GM23338 (cell line): ENCODE measurements around the gene WDR37. TPM values are rescaled to one million over a fixed set of nuclear protein-coding genes. Genes with fewer than 3 reads are reported as not detected.

Experiments
- ATAC-seq: fragments of 200-7000 bp; cut with Tn5 transposase; 3 replicates; pipeline ENCODE4 v1.9.1; 2020
- DNase-seq: peaks from one replicate; pipeline ENCODE4 v3.0.0-alpha.2; 2015; ENCODE audit warnings: low spot score
- H2AFZ ChIP-seq: fragments of 200-600 bp; sonication (generic); 2 replicates; pipeline ENCODE4 v1.8.0; 2016; ENCODE audit warnings: antibody characterized with exemption, mild to moderate bottlenecking, moderate library complexity
- H3F3A ChIP-seq: fragments of 200-600 bp; sonication (generic); replicated peaks from 2 replicates; pipeline ENCODE4 v1.8.0; 2017; ENCODE audit warnings: antibody characterized with exemption, mixed run types, low read depth
- H3K27ac ChIP-seq: fragments of 200-600 bp; sonication (generic); 2 replicates; pipeline ENCODE4 v1.6.1; 2016; ENCODE audit warnings: low read depth
- H3K27me3 ChIP-seq: fragments of 200-600 bp; sonication (generic); 2 replicates; pipeline ENCODE4 v1.8.0; 2016; ENCODE audit warnings: mild to moderate bottlenecking, mixed run types, moderate library complexity; ENCODE audit not compliant: insufficient read depth
- H3K36me3 ChIP-seq: fragments of 200-600 bp; sonication (generic); 2 replicates; pipeline ENCODE4 v1.8.0; 2016; ENCODE audit warnings: mild to moderate bottlenecking; ENCODE audit not compliant: insufficient read depth
- H3K4me1 ChIP-seq: fragments of 200-600 bp; sonication (generic); 2 replicates; pipeline ENCODE4 v1.8.0; 2016; ENCODE audit warnings: mild to moderate bottlenecking, moderate library complexity; ENCODE audit not compliant: insufficient read depth
- H3K4me2 ChIP-seq: fragments of 200-600 bp; sonication (generic); 2 replicates; pipeline ENCODE4 v1.7.1; 2017; ENCODE audit warnings: mixed run types
- H3K4me3 ChIP-seq: fragments of 200-600 bp; sonication (generic); 2 replicates; pipeline ENCODE4 v1.6.1; 2016; ENCODE audit warnings: mixed run types
- H3K79me2 ChIP-seq: fragments of 200-600 bp; sonication (generic); replicated peaks from 2 replicates; pipeline ENCODE4 v1.8.0; 2017; ENCODE audit warnings: mild to moderate bottlenecking; ENCODE audit not compliant: insufficient read depth
- H3K9me2 ChIP-seq: fragments of 200-600 bp; sonication (generic); 2 replicates; pipeline ENCODE4 v1.8.0; 2017; ENCODE audit not compliant: insufficient read depth
- H4K20me1 ChIP-seq: fragments of 200-600 bp; sonication (generic); replicated peaks from 2 replicates; pipeline ENCODE4 v1.8.0; 2017; ENCODE audit warnings: mild to moderate bottlenecking; ENCODE audit not compliant: insufficient read depth
- H3K27ac Mint-ChIP-seq: 2 replicates; pipeline ENCODE4 v1.8.0; 2020; ENCODE audit warnings: inconsistent platforms, mild to moderate bottlenecking, moderate library complexity, mixed read lengths
- H3K27me3 Mint-ChIP-seq: 3 replicates; pipeline ENCODE4 v1.8.0; 2022; ENCODE audit warnings: low read depth, mild to moderate bottlenecking, moderate library complexity, mixed read lengths, inconsistent platforms; ENCODE audit not compliant: insufficient read depth, poor library complexity
- H3K36me3 Mint-ChIP-seq: 3 replicates; pipeline ENCODE4 v1.8.0; 2021; ENCODE audit warnings: low read depth, mild to moderate bottlenecking, inconsistent platforms, moderate library complexity, mixed read lengths
- H3K4me1 Mint-ChIP-seq: 3 replicates; pipeline ENCODE4 v1.8.0; 2020; ENCODE audit warnings: mild to moderate bottlenecking, inconsistent platforms, mixed read lengths
- H3K4me3 Mint-ChIP-seq: 3 replicates; pipeline ENCODE4 v1.8.0; 2021; ENCODE audit warnings: moderate library complexity, mild to moderate bottlenecking, inconsistent platforms, mixed read lengths
- H3K9me3 Mint-ChIP-seq: 3 replicates; pipeline ENCODE4 v1.8.0; 2020; ENCODE audit warnings: moderate library complexity, mild to moderate bottlenecking, inconsistent platforms, mixed read lengths
- CREB1 ChIP-seq: fragments of 250-450 bp; sonication (Bioruptor Pico); IDR thresholded peaks from 2 replicates; pipeline ENCODE4 v1.5.0; 2020; ENCODE audit warnings: low read depth, mild to moderate bottlenecking, moderate library complexity
- EZH2 ChIP-seq: fragments of 200-600 bp; sonication (generic); IDR thresholded peaks from one replicate; pipeline ENCODE4 v1.8.0; 2017; ENCODE audit warnings: antibody characterized with exemption, mild to moderate bottlenecking, low read depth; ENCODE audit not compliant: unreplicated experiment
- EZH2phosphoT487 ChIP-seq: fragments of 200-600 bp; sonication (generic); IDR thresholded peaks from one replicate; pipeline ENCODE4 v1.8.1; 2018; ENCODE audit warnings: antibody characterized with exemption; ENCODE audit not compliant: unreplicated experiment
- JUNB ChIP-seq: IDR thresholded peaks from one replicate; pipeline ENCODE4 v1.6.1; 2016; ENCODE audit warnings: antibody characterized with exemption; ENCODE audit not compliant: unreplicated experiment
- NANOG ChIP-seq: IDR thresholded peaks from 2 replicates; pipeline ENCODE4 v1.6.1; 2016; ENCODE audit warnings: antibody characterized with exemption, borderline replicate concordance
- STAT1 ChIP-seq: IDR thresholded peaks from one replicate; pipeline ENCODE4 v1.6.1; 2016; ENCODE audit warnings: antibody characterized with exemption; ENCODE audit not compliant: unreplicated experiment
- ZNF114 ChIP-seq: fragments of 250-450 bp; sonication (Bioruptor Pico); IDR thresholded peaks from 2 replicates; pipeline ENCODE4 v1.5.0; 2020; ENCODE audit warnings: mild to moderate bottlenecking, moderate library complexity
- ZNF331 ChIP-seq: fragments of 250-450 bp; sonication (Bioruptor Pico); IDR thresholded peaks from 2 replicates; pipeline ENCODE4 v1.5.0; 2020; ENCODE audit warnings: low read depth, mild to moderate bottlenecking, moderate library complexity
- polyA plus RNA-seq: library from polyadenylated mRNA; unstranded; fragments of >200 nt; fragmentation: Nextera tagmentation; extraction: Ambion mirVana; gene quantifications from 2 replicates; pipeline ENCODE4 v1.2.1, GENCODE V29; 2016
- total RNA-seq: library from RNA; depleted of rRNA; stranded (reverse); fragments of >200 nt; shearing (Covaris generic); gene quantifications from 2 replicates; pipeline ENCODE4 v1.2.3, GENCODE V29; 2014
- TF ChIP-seq, protein P1 (sequence below): fragments of 250-450 bp; sonication (Bioruptor Pico); IDR thresholded peaks from 2 replicates; pipeline ENCODE4 v1.5.0; 2020; ENCODE audit warnings: mild to moderate bottlenecking, moderate library complexity
- TF ChIP-seq, protein P2 (sequence below): IDR thresholded peaks from 2 replicates; pipeline ENCODE4 v1.6.1; 2016; ENCODE audit warnings: antibody characterized with exemption

WDR37 gene
- total and polyA plus RNA-seq, 2 experiments from 2014 or later: 6.0 to 10.2 TPM

DNA sequence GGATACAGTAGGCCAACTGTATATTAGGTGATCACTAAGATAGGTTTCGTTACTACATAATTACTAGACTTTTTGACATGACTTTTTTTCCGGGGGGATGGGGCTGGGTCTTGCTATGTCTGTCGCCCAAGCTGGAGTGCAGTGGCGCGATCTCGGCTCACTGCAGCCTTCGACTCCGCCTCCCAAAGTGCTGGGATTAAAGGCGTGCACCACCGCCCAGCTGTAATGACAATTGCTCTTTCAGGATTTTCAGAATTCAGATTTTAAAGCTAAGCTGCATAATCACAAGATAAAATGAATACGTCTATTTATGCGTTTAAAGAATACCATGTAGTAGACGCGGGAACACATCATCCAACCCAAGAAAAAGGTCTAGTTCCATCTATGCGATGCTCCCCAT lies 8.2 kb upstream of the WDR37 start (continued):
- TF ChIP-seq, protein P1, sequence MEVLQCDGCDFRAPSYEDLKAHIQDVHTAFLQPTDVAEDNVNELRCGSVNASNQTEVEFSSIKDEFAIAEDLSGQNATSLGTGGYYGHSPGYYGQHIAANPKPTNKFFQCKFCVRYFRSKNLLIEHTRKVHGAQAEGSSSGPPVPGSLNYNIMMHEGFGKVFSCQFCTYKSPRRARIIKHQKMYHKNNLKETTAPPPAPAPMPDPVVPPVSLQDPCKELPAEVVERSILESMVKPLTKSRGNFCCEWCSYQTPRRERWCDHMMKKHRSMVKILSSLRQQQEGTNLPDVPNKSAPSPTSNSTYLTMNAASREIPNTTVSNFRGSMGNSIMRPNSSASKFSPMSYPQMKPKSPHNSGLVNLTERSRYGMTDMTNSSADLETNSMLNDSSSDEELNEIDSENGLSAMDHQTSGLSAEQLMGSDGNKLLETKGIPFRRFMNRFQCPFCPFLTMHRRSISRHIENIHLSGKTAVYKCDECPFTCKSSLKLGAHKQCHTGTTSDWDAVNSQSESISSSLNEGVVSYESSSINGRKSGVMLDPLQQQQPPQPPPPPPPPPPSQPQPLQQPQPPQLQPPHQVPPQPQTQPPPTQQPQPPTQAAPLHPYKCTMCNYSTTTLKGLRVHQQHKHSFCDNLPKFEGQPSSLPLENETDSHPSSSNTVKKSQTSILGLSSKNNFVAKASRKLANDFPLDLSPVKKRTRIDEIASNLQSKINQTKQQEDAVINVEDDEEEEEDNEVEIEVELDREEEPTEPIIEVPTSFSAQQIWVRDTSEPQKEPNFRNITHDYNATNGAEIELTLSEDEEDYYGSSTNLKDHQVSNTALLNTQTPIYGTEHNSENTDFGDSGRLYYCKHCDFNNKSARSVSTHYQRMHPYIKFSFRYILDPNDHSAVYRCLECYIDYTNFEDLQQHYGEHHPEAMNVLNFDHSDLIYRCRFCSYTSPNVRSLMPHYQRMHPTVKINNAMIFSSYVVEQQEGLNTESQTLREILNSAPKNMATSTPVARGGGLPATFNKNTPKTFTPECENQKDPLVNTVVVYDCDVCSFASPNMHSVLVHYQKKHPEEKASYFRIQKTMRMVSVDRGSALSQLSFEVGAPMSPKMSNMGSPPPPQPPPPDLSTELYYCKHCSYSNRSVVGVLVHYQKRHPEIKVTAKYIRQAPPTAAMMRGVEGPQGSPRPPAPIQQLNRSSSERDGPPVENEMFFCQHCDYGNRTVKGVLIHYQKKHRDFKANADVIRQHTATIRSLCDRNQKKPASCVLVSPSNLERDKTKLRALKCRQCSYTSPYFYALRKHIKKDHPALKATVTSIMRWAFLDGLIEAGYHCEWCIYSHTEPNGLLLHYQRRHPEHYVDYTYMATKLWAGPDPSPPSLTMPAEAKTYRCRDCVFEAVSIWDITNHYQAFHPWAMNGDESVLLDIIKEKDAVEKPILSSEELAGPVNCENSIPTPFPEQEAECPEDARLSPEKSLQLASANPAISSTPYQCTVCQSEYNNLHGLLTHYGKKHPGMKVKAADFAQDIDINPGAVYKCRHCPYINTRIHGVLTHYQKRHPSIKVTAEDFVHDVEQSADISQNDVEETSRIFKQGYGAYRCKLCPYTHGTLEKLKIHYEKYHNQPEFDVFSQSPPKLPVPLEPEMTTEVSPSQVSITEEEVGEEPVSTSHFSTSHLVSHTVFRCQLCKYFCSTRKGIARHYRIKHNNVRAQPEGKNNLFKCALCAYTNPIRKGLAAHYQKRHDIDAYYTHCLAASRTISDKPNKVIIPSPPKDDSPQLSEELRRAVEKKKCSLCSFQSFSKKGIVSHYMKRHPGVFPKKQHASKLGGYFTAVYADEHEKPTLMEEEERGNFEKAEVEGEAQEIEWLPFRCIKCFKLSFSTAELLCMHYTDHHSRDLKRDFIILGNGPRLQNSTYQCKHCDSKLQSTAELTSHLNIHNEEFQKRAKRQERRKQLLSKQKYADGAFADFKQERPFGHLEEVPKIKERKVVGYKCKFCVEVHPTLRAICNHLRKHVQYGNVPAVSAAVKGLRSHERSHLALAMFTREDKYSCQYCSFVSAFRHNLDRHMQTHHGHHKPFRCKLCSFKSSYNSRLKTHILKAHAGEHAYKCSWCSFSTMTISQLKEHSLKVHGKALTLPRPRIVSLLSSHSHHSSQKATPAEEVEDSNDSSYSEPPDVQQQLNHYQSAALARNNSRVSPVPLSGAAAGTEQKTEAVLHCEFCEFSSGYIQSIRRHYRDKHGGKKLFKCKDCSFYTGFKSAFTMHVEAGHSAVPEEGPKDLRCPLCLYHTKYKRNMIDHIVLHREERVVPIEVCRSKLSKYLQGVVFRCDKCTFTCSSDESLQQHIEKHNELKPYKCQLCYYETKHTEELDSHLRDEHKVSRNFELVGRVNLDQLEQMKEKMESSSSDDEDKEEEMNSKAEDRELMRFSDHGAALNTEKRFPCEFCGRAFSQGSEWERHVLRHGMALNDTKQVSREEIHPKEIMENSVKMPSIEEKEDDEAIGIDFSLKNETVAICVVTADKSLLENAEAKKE (CRISPR knock-in tag): no peak
- TF ChIP-seq CREB1 (CRISPR knock-in tag): no peak
- TF ChIP-seq STAT1: no peak
- TF ChIP-seq EZH2phosphoT487: no peak

DNA sequence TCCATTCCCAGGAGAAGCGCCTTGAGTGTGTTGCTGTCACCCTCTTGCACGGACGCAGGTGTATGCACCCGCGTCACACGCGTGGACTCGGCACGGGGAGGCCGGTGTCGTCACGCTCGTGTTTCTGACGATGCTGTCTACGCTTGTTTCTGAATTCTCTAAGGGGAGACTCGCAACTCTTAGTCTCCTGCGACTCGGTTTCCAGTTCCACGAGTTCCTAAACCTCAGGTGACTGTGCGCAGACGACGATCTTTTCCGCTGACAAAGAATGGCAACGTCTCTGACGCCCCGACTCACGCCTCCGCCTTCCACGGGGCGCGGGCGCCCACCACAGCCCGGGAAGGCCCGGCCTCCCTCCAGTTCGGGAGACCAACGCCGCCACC lies 7.8 kb upstream of the WDR37 start:
- H3K9me2 ChIP-seq: no peaks in the 10 kb centered on the region
- Mint-ChIP-seq H3K27ac (peak overlapping the region; percentile 99), H3K4me3 (peak overlapping the region; percentile 97), H3K36me3 (peaks cover 43% of the 10 kb centered on the region), H3K4me1 (peaks cover 26% of the 10 kb centered on the region), H3K27me3 (peaks cover 25% of the 10 kb centered on the region), H3K9me3 (no peaks in the 10 kb centered on the region)
- no peak for DNase-seq
- peaks cover 79% of the 10 kb centered on the region for H3K79me2 ChIP-seq
- no peaks in the 10 kb centered on the region for H3K27me3 ChIP-seq
- H3K4me3 ChIP-seq: peak overlapping the region; percentile 95
- peaks cover 22% of the 10 kb centered on the region for H3K4me1 ChIP-seq
- H3F3A ChIP-seq: peaks cover 26% of the 10 kb centered on the region; the same call in 1 of the 2 replicates
- no peak overlapping the region for H2AFZ ChIP-seq
- ATAC-seq: no peak; the same call in 2 of the 3 replicates
- peak overlapping the region; percentile 77 for H3K4me2 ChIP-seq
- H3K36me3 ChIP-seq: peaks cover 11% of the 10 kb centered on the region; the same call in 1 of the 2 replicates
- H4K20me1 ChIP-seq: peaks cover 39% of the 10 kb centered on the region
- peak overlapping the region; percentile 98 for H3K27ac ChIP-seq
- TF ChIP-seq EZH2 (no peak), ZNF331 (no peak), EZH2phosphoT487 (no peak), JUNB (no peak), ZNF114 (no peak), NANOG (no peak)
- TF ChIP-seq, protein P2, sequence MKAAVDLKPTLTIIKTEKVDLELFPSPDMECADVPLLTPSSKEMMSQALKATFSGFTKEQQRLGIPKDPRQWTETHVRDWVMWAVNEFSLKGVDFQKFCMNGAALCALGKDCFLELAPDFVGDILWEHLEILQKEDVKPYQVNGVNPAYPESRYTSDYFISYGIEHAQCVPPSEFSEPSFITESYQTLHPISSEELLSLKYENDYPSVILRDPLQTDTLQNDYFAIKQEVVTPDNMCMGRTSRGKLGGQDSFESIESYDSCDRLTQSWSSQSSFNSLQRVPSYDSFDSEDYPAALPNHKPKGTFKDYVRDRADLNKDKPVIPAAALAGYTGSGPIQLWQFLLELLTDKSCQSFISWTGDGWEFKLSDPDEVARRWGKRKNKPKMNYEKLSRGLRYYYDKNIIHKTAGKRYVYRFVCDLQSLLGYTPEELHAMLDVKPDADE: no peak
